PFSK-1 (cell line): ENCODE results near the gene C11orf71.

Experiments used
- TAF1 ChIP-seq: IDR thresholded peaks from 2 replicates; pipeline ENCODE4 v1.6.1; 2012; ENCODE audit warnings: low read length, control low read depth, borderline replicate concordance; ENCODE audit not compliant: insufficient read depth
- TF ChIP-seq, protein P1 (sequence below), 2 experiments: IDR thresholded peaks; 2 replicates each; pipeline versions ENCODE4 v1.6.1 to v1.8.0; 2011 to 2012; ENCODE audit warnings: low read depth in 2 of 2, low read length in 2 of 2, control low read depth in 1 of 2, inconsistent platforms in 1 of 2, mild to moderate bottlenecking in 1 of 2, moderate library complexity in 1 of 2; ENCODE audit not compliant: insufficient read depth in 1 of 2

DNA sequence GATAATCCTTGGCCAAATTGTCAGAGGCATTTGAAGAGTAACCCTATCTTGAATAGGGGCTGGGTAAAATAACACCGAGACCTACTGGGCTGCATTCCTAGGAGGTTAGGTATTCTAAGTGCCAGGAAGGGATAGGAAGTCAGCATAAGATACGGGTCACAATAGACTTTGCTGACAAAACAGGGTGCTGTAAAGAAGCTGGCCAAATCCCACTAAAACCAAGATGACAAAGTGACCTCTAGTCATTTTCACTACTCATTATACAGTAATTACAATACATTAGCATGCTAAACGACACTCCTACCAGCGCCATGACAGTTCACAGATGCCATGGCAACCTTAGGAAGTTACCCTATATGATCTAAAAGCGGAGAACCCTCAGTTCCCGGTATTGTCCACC, 38.0 kb upstream of the C11orf71 start:
- TF ChIP-seq TAF1: no peak
- TF ChIP-seq, protein P1, sequence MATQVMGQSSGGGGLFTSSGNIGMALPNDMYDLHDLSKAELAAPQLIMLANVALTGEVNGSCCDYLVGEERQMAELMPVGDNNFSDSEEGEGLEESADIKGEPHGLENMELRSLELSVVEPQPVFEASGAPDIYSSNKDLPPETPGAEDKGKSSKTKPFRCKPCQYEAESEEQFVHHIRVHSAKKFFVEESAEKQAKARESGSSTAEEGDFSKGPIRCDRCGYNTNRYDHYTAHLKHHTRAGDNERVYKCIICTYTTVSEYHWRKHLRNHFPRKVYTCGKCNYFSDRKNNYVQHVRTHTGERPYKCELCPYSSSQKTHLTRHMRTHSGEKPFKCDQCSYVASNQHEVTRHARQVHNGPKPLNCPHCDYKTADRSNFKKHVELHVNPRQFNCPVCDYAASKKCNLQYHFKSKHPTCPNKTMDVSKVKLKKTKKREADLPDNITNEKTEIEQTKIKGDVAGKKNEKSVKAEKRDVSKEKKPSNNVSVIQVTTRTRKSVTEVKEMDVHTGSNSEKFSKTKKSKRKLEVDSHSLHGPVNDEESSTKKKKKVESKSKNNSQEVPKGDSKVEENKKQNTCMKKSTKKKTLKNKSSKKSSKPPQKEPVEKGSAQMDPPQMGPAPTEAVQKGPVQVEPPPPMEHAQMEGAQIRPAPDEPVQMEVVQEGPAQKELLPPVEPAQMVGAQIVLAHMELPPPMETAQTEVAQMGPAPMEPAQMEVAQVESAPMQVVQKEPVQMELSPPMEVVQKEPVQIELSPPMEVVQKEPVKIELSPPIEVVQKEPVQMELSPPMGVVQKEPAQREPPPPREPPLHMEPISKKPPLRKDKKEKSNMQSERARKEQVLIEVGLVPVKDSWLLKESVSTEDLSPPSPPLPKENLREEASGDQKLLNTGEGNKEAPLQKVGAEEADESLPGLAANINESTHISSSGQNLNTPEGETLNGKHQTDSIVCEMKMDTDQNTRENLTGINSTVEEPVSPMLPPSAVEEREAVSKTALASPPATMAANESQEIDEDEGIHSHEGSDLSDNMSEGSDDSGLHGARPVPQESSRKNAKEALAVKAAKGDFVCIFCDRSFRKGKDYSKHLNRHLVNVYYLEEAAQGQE (IDR thresholded peaks at IDR 0.05; ENCODE audit: insufficient read depth in 1 of 2, low read depth in 2 of 2, low read length in 2 of 2): no peak
